ENCODE data around the gene CFDP1.

DNA sequence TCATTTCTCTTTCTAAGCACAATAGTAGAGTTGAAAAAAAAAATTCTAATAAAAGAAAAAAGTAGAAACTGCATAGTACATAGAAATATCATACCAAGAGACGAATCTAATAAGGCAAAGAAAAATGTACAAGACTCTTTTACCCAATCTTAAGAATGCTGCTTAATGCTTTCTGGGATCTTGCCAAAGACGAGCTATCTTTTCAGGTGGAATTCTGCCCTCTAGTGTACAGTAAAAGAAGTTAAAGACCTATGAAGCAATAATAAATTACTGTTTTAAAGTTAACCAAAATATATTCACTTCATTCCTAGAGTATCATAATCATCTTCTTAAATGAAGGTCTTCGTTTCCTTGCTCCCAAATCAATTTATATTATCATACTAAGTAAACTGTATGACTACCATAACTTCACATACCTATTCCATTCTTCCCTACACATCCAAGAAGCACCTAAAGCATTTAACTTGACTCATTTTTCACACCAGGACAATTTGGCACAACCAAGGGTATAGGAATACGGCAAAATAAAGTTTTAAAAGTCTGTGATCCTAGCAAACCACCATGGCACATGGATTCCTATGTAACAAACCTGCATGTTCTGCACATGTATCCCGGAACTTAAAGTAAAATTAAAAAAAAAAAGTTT is 47.7 kb downstream of the CFDP1 start:
- TF ChIP-seq, protein P1, sequence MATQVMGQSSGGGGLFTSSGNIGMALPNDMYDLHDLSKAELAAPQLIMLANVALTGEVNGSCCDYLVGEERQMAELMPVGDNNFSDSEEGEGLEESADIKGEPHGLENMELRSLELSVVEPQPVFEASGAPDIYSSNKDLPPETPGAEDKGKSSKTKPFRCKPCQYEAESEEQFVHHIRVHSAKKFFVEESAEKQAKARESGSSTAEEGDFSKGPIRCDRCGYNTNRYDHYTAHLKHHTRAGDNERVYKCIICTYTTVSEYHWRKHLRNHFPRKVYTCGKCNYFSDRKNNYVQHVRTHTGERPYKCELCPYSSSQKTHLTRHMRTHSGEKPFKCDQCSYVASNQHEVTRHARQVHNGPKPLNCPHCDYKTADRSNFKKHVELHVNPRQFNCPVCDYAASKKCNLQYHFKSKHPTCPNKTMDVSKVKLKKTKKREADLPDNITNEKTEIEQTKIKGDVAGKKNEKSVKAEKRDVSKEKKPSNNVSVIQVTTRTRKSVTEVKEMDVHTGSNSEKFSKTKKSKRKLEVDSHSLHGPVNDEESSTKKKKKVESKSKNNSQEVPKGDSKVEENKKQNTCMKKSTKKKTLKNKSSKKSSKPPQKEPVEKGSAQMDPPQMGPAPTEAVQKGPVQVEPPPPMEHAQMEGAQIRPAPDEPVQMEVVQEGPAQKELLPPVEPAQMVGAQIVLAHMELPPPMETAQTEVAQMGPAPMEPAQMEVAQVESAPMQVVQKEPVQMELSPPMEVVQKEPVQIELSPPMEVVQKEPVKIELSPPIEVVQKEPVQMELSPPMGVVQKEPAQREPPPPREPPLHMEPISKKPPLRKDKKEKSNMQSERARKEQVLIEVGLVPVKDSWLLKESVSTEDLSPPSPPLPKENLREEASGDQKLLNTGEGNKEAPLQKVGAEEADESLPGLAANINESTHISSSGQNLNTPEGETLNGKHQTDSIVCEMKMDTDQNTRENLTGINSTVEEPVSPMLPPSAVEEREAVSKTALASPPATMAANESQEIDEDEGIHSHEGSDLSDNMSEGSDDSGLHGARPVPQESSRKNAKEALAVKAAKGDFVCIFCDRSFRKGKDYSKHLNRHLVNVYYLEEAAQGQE (IDR thresholded peaks at IDR 0.05; ENCODE audit: insufficient replicate concordance, low read depth) = no peak
- TF ChIP-seq, protein P2, sequence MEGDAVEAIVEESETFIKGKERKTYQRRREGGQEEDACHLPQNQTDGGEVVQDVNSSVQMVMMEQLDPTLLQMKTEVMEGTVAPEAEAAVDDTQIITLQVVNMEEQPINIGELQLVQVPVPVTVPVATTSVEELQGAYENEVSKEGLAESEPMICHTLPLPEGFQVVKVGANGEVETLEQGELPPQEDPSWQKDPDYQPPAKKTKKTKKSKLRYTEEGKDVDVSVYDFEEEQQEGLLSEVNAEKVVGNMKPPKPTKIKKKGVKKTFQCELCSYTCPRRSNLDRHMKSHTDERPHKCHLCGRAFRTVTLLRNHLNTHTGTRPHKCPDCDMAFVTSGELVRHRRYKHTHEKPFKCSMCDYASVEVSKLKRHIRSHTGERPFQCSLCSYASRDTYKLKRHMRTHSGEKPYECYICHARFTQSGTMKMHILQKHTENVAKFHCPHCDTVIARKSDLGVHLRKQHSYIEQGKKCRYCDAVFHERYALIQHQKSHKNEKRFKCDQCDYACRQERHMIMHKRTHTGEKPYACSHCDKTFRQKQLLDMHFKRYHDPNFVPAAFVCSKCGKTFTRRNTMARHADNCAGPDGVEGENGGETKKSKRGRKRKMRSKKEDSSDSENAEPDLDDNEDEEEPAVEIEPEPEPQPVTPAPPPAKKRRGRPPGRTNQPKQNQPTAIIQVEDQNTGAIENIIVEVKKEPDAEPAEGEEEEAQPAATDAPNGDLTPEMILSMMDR (IDR thresholded peaks at IDR 0.05; ENCODE audit: insufficient read depth, low read length) = no peak
- TF ChIP-seq POLR2AphosphoS5 (IDR thresholded peaks at IDR 0.05; ENCODE audit: low read depth) = no peak
- TF ChIP-seq GABPA (IDR thresholded peaks at IDR 0.05; ENCODE audit: low read depth) = no peak
